Mesendoderm (in vitro differentiated cells): ENCODE data around the gene STPG4.

Experiments used
- DNase-seq: peaks from one replicate; pipeline ENCODE4 v3.0.0; 2013
- H2AK5ac ChIP-seq: 2 replicates; pipeline ENCODE4 v1.6.1; 2013; ENCODE audit warnings: low read length, inconsistent platforms
- H2BK120ac ChIP-seq: 2 replicates; pipeline ENCODE4 v1.6.1; 2013; ENCODE audit warnings: low read depth, mild to moderate bottlenecking, low read length, moderate library complexity, mixed read lengths
- H2BK15ac ChIP-seq: replicated peaks from 2 replicates; pipeline ENCODE4 v1.6.1; 2013; ENCODE audit warnings: low read depth, mild to moderate bottlenecking, moderate library complexity
- H2BK5ac ChIP-seq: 2 replicates; pipeline ENCODE4 v1.6.1; 2013; ENCODE audit warnings: low read length, inconsistent platforms
- H3K18ac ChIP-seq: 2 replicates; pipeline ENCODE4 v1.6.1; 2013; ENCODE audit warnings: mild to moderate bottlenecking, low read length, mixed read lengths
- H3K23ac ChIP-seq: one replicate; pipeline ENCODE4 v1.6.1; 2013; ENCODE audit warnings: low read length
- H3K27ac ChIP-seq: 2 replicates; pipeline ENCODE4 v1.5.1; 2013; ENCODE audit warnings: low read depth, mild to moderate bottlenecking, inconsistent platforms, low read length, moderate library complexity
- H3K27me3 ChIP-seq: 2 replicates; pipeline ENCODE4 v1.6.1; 2013; ENCODE audit warnings: low read length, control low read depth, mild to moderate bottlenecking, inconsistent platforms; ENCODE audit not compliant: insufficient read depth, poor library complexity
- H3K36me3 ChIP-seq: 2 replicates; pipeline ENCODE4 v1.6.1; 2013; ENCODE audit warnings: low read length, inconsistent platforms; ENCODE audit not compliant: control insufficient read depth, insufficient read depth
- H3K4ac ChIP-seq: one replicate; pipeline ENCODE4 v1.6.1; 2013; ENCODE audit warnings: low read depth, mild to moderate bottlenecking, low read length, moderate library complexity
- H3K4me1 ChIP-seq: 2 replicates; pipeline ENCODE4 v1.6.1; 2013; ENCODE audit warnings: low read depth, low read length, inconsistent platforms; ENCODE audit not compliant: control insufficient read depth
- H3K4me2 ChIP-seq: 2 replicates; pipeline ENCODE4 v1.6.1; 2013; ENCODE audit warnings: low read length
- H3K4me3 ChIP-seq: 2 replicates; pipeline ENCODE4 v1.5.1; 2013; ENCODE audit warnings: mild to moderate bottlenecking, low read length
- H3K56ac ChIP-seq: one replicate; pipeline ENCODE4 v1.6.1; 2013; ENCODE audit warnings: low read length
- H3K79me1 ChIP-seq: 2 replicates; pipeline ENCODE4 v1.6.1; 2013; ENCODE audit warnings: low read length, inconsistent platforms
- H3K79me2 ChIP-seq: 2 replicates; pipeline ENCODE4 v1.6.1; 2013; ENCODE audit warnings: mild to moderate bottlenecking, low read length; ENCODE audit not compliant: control insufficient read depth, insufficient read depth
- H3K9ac ChIP-seq: 2 replicates; pipeline ENCODE4 v1.6.1; 2013; ENCODE audit warnings: low read length, inconsistent platforms
- H4K5ac ChIP-seq: one replicate; pipeline ENCODE4 v1.6.1; 2013; ENCODE audit warnings: low read length
- H4K8ac ChIP-seq: one replicate; pipeline ENCODE4 v1.6.1; 2013; ENCODE audit warnings: low read depth, mild to moderate bottlenecking, control low read depth, low read length, moderate library complexity
- WGBS: extraction: QIAGEN DNeasy Blood & Tissue Kit; methylation state at CpG from one replicate; pipeline ENCODE4 v1.1.7; 2013; ENCODE audit warnings: low lambda C conversion rate, missing lambda C conversion rate; ENCODE audit not compliant: insufficient coverage; ENCODE audit errors: extremely low coverage; 5-methylcytosine and 5-hydroxymethylcytosine counted together

STPG4 gene

GRCh38 chr2:47179388-47179787 is 24.3 kb upstream of the STPG4 start:
- Histone ChIP-seq H2AK5ac (no peak overlapping the region), H3K36me3 (no peaks in the 10 kb centered on the region), H3K4me2 (no peak overlapping the region), H3K9ac (no peak overlapping the region), H4K5ac (no peak overlapping the region), H3K4me1 (peaks cover 2% of the 10 kb centered on the region), H3K18ac (no peak overlapping the region), H3K79me2 (peaks cover 16% of the 10 kb centered on the region), H3K4ac (no peak overlapping the region), H3K27me3 (no peaks in the 10 kb centered on the region), H3K79me1 (no peaks in the 10 kb centered on the region), H3K4me3 (no peak overlapping the region), H2BK5ac (no peak overlapping the region), H4K8ac (no peak overlapping the region), H3K23ac (no peak overlapping the region), H2BK120ac (no peak overlapping the region), H2BK15ac (no peak overlapping the region), H3K56ac (no peak overlapping the region), H3K27ac (no peak overlapping the region)
- no CpG with 5 or more reads among the region's 6 CpGs for WGBS
- DNase-seq, result peak; percentile 66

GRCh38 chr2:47178341-47178740 is 23.2 kb upstream of the STPG4 start:
- H3K27ac ChIP-seq, result no peak overlapping the region
- H3K4me2 ChIP-seq, result no peak overlapping the region
- H2BK5ac ChIP-seq, result no peak overlapping the region
- H3K27me3 ChIP-seq, result no peaks in the 10 kb centered on the region
- no peaks in the 10 kb centered on the region for H3K79me1 ChIP-seq
- H3K4ac ChIP-seq, result no peak overlapping the region
- no peak overlapping the region for H3K4me3 ChIP-seq
- no peak overlapping the region for H3K56ac ChIP-seq
- WGBS, result no CpG with 5 or more reads among the region's 6 CpGs
- peaks cover 27% of the 10 kb centered on the region for H3K79me2 ChIP-seq
- H4K5ac ChIP-seq, result no peak overlapping the region
- no peaks in the 10 kb centered on the region for H3K36me3 ChIP-seq
- no peak overlapping the region for H4K8ac ChIP-seq
- H2AK5ac ChIP-seq, result no peak overlapping the region
- no peak overlapping the region for H3K9ac ChIP-seq
- H3K4me1 ChIP-seq, result peaks cover 4% of the 10 kb centered on the region
- H2BK120ac ChIP-seq, result no peak overlapping the region
- H3K23ac ChIP-seq, result no peak overlapping the region
- DNase-seq, result no peak
- H3K18ac ChIP-seq, result no peak overlapping the region
- no peak overlapping the region for H2BK15ac ChIP-seq

- peak overlapping the region; percentile 49 for H3K4me2 ChIP-seq
- H3K4me3 ChIP-seq, result no peak overlapping the region
- peak overlapping the region; percentile 88 for H3K56ac ChIP-seq
- H2AK5ac ChIP-seq, result no peak overlapping the region
- H4K8ac ChIP-seq, result no peak overlapping the region
- WGBS, result no CpG with 5 or more reads among the region's 16 CpGs
- peak overlapping the region; percentile 64 for H2BK15ac ChIP-seq
- H4K5ac ChIP-seq, result no peak overlapping the region
- peak overlapping the region; percentile 33 for H3K18ac ChIP-seq
- no peak overlapping the region for H3K4ac ChIP-seq
- no peak overlapping the region for H3K27ac ChIP-seq
- no peaks in the 10 kb centered on the region for H3K79me1 ChIP-seq
- DNase-seq, result no peak
- no peaks in the 10 kb centered on the region for H3K36me3 ChIP-seq
- H3K23ac ChIP-seq, result no peak overlapping the region
- peaks cover 39% of the 10 kb centered on the region for H3K79me2 ChIP-seq
- no peaks in the 10 kb centered on the region for H3K27me3 ChIP-seq
- H3K9ac ChIP-seq, result peak overlapping the region; percentile 62
- H2BK120ac ChIP-seq, result no peak overlapping the region
- peaks cover 7% of the 10 kb centered on the region for H3K4me1 ChIP-seq
- peak overlapping the region; percentile 44 for H2BK5ac ChIP-seq
These were observed 22.0 kb upstream of the STPG4 start for GRCh38 chr2:47177043-47177565.

DNA sequence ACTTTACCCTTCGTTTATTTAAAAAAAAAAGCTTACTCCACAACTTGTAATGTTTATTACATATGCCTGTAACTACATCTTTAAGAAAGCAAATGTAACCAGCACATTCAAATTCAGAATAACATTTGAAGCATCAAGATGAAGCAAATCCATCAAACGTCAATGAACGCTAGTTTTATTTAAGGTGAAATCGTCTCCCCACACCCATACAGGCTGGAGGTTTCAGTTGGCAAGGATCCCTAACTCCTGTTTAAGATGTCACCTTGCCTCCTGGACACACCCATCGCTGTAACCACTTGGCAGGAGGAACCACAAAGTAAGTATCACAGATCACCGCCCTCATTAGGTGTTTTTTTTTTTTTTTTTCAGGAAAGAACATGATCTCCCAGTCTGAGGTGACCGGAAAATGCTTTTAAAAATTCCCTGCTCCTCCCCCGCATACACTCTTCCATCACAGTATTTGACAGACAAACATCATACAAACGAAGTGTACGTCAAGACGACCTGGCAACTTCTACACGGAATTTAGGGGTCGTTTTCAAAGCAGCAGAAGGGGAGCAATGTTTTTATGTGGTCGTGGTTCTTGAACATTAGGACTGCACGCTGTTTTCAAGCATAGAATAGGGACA is 19.7 kb upstream of the STPG4 start:
- peak; percentile 71 for DNase-seq
- no peak overlapping the region for H3K23ac ChIP-seq
- peak overlapping the region; percentile 100 for H3K18ac ChIP-seq
- H3K4me3 ChIP-seq, result peak overlapping the region; percentile 71
- peak overlapping the region; percentile 88 for H3K56ac ChIP-seq
- peaks cover 9% of the 10 kb centered on the region for H3K4me1 ChIP-seq
- H3K4ac ChIP-seq, result peak overlapping the region; percentile 95
- no peak overlapping the region for H3K27ac ChIP-seq
- no peaks in the 10 kb centered on the region for H3K79me1 ChIP-seq
- H4K8ac ChIP-seq, result no peak overlapping the region
- H3K9ac ChIP-seq, result peak overlapping the region; percentile 91
- no peak overlapping the region for H4K5ac ChIP-seq
- H2BK5ac ChIP-seq, result no peak overlapping the region
- H3K79me2 ChIP-seq, result peaks cover 58% of the 10 kb centered on the region
- H2BK120ac ChIP-seq, result no peak overlapping the region
- no peak overlapping the region for H2BK15ac ChIP-seq
- peak overlapping the region; percentile 88 for H3K4me2 ChIP-seq
- no peaks in the 10 kb centered on the region for H3K27me3 ChIP-seq
- no CpG with 5 or more reads among the region's 15 CpGs for WGBS
- H2AK5ac ChIP-seq, result no peak overlapping the region
- H3K36me3 ChIP-seq, result no peaks in the 10 kb centered on the region

- H3K4me2 ChIP-seq, result no peak overlapping the region
- H2BK5ac ChIP-seq, result no peak overlapping the region
- H3K56ac ChIP-seq, result no peak overlapping the region
- no peak overlapping the region for H3K23ac ChIP-seq
- DNase-seq, result no peak
- no peak overlapping the region for H3K4ac ChIP-seq
- no peak overlapping the region for H2BK120ac ChIP-seq
- H4K8ac ChIP-seq, result no peak overlapping the region
- H3K4me1 ChIP-seq, result peaks cover 9% of the 10 kb centered on the region
- no peak overlapping the region for H3K27ac ChIP-seq
- no peak overlapping the region for H2AK5ac ChIP-seq
- H3K79me1 ChIP-seq, result no peaks in the 10 kb centered on the region
- H3K79me2 ChIP-seq, result peaks cover 63% of the 10 kb centered on the region
- H3K18ac ChIP-seq, result no peak overlapping the region
- no peaks in the 10 kb centered on the region for H3K27me3 ChIP-seq
- no peaks in the 10 kb centered on the region for H3K36me3 ChIP-seq
- no CpG with 5 or more reads among the region's 9 CpGs for WGBS
- H2BK15ac ChIP-seq, result no peak overlapping the region
- no peak overlapping the region for H3K4me3 ChIP-seq
- H4K5ac ChIP-seq, result no peak overlapping the region
- peak overlapping the region; percentile 52 for H3K9ac ChIP-seq
These were observed 19.1 kb upstream of the STPG4 start for GRCh38 chr2:47173986-47174732.
